ENCODE data around the gene AATK. TPM values are rescaled to one million over a fixed set of nuclear protein-coding genes. Genes with fewer than 3 reads are reported as not detected.

The AATK gene
- total and polyA plus RNA-seq, 2 donors (not counting 3 experiments of a cell fraction or from before 2014, with no cell fraction given), result 0.69 to 1.00 TPM

DNA sequence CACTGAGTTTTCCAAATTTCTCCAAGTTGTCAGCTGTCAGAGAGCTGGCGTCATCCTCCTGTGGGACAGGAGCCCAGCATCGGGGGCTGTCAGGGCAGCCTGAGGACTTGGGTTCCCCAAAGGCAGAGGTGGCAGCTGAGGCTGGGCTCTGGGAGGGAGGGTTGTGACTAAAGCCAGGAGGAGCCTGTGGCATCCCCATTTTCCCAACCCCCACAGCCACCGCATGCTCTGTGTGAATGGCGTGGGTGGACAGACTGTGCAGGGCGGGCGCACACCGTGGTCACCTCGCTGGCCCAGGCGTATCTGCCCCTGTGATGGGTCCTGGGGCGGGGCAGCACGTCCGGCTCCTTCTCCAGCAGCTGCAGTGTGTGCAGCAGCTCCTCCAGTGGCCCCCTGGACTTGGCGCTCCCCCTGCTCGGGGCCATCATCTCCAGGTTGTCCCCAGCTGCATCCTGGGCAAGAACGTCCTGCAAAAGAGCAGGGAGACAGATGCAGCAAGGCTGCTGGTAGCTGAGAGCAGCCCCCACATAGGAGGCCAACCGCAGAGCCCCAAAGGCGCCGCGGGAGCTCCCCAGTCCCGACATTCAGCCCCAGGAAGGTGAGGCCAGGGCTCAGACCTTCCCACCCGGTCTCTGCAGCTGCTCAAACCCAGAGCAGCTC lies 31.9 kb upstream of the AATK start:
- no TSS peak for BruUV-seq (replicated peaks)
- POLR2A ChIA-PET, result no interaction called here
- H3K9me1 ChIP-seq (replicated peaks; ENCODE audit: control insufficient read depth, extremely low read depth, insufficient read depth, low read length), result no peaks in the 10 kb centered on the region
- dilution Hi-C loops (cut with MboI; ENCODE audit: extremely low pct_ligation_motif_present, low sequenced_read_pairs), result no loop called here
- H3K27me3 ChIP-seq (ENCODE audit: control insufficient read depth in 2 of 2, insufficient read depth in 2 of 2, low read length in 2 of 2), result no peaks in the 10 kb centered on the region
- DNase-seq (ENCODE audit: low read depth, low spot score) (no peak), FAIRE-seq (no peak)
- H3K9ac ChIP-seq (replicated peaks; ENCODE audit: extremely low read depth, insufficient read depth, low read length), result no peak overlapping the region
- H4K20me1 ChIP-seq (replicated peaks; ENCODE audit: control insufficient read depth, extremely low read depth, insufficient read depth, low read length), result no peaks in the 10 kb centered on the region
- H3K27ac ChIP-seq (ENCODE audit: insufficient read depth, low read depth, low read length), result no peak overlapping the region
- no peaks in the 10 kb centered on the region for H3K9me3 ChIP-seq (replicated peaks; ENCODE audit: control insufficient read depth, insufficient read depth, low read length)
- H3K36me3 ChIP-seq (ENCODE audit: control insufficient read depth in 2 of 2, extremely low read depth in 1 of 2, insufficient read depth in 2 of 2, low read length in 2 of 2), result peaks cover 0 to 3% of the 10 kb centered on the region in 2 experiments
- H3K4me3 ChIP-seq (replicated peaks in 1 of 3; ENCODE audit: insufficient read depth in 1 of 3, low read depth in 1 of 3, low read length in 3 of 3), result no peak overlapping the region
- CTCF ChIA-PET, result interaction anchor here (1.3 to 1.8 kb wide), 3 partner anchors 9 to 55 kb away, joined by 3 to 7 read pairs (median 4); no protein-coding TSS in a partner anchor
- intact Hi-C loops (cut with micrococcal nuclease), result no loop called here
- H3K4me2 ChIP-seq (ENCODE audit: insufficient read depth, low read length), result no peak overlapping the region
- no peaks in the 10 kb centered on the region for H3K4me1 ChIP-seq (ENCODE audit: control insufficient read depth, extremely low read depth, insufficient read depth, low read length)
- no peak for TF ChIP-seq FOS (IDR thresholded peaks at IDR 0.05; ENCODE audit: borderline replicate concordance, insufficient read depth, low read length)
- TF ChIP-seq POLR2A (IDR thresholded peaks at IDR 0.05; ENCODE audit: low read depth, low read length), result no peak
- TF ChIP-seq, protein P1, sequence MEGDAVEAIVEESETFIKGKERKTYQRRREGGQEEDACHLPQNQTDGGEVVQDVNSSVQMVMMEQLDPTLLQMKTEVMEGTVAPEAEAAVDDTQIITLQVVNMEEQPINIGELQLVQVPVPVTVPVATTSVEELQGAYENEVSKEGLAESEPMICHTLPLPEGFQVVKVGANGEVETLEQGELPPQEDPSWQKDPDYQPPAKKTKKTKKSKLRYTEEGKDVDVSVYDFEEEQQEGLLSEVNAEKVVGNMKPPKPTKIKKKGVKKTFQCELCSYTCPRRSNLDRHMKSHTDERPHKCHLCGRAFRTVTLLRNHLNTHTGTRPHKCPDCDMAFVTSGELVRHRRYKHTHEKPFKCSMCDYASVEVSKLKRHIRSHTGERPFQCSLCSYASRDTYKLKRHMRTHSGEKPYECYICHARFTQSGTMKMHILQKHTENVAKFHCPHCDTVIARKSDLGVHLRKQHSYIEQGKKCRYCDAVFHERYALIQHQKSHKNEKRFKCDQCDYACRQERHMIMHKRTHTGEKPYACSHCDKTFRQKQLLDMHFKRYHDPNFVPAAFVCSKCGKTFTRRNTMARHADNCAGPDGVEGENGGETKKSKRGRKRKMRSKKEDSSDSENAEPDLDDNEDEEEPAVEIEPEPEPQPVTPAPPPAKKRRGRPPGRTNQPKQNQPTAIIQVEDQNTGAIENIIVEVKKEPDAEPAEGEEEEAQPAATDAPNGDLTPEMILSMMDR (IDR thresholded peaks at IDR 0.05; ENCODE audit: extremely low read depth in 1 of 2, insufficient read depth in 1 of 2, low read depth in 1 of 2, low read length in 2 of 2), result no peak
- TF ChIP-seq EZH2 (IDR thresholded peaks at IDR 0.05; ENCODE audit: borderline replicate concordance, low read depth, low read length, severe bottlenecking), result no peak
- TF ChIP-seq MYC (IDR thresholded peaks at IDR 0.05; ENCODE audit: low read depth, low read length), result no peak
- no peak for TF ChIP-seq GATA2 (IDR thresholded peaks at IDR 0.05; ENCODE audit: insufficient read depth, insufficient read length, low read depth, low read length)
- TF ChIP-seq POLR2AphosphoS5 (IDR thresholded peaks at IDR 0.05; ENCODE audit: insufficient read depth, low read depth, low read length), result no peak
- no peak for TF ChIP-seq JUN (IDR thresholded peaks at IDR 0.05; ENCODE audit: borderline replicate concordance, insufficient read depth, insufficient read length, low read depth)
- TF ChIP-seq, protein P2, sequence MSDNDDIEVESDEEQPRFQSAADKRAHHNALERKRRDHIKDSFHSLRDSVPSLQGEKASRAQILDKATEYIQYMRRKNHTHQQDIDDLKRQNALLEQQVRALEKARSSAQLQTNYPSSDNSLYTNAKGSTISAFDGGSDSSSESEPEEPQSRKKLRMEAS (IDR thresholded peaks at IDR 0.05; ENCODE audit: insufficient read depth, insufficient read length), result no peak
- no peak overlapping the region for H2AFZ ChIP-seq (ENCODE audit: low read depth, low read length)
- no peaks in the 10 kb centered on the region for H3K79me2 ChIP-seq (ENCODE audit: control insufficient read depth, insufficient read depth, low read length)

Data from endothelial cell of umbilical vein (primary cell).